WTC11 (cell line): Measurements from ENCODE around the gene MAPT. TPM values are rescaled to one million over a fixed set of nuclear protein-coding genes. Genes with fewer than 3 reads are reported as not detected.
"Not testable (repeated sequence)": the region's sequence is repeated elsewhere in the genome, so short reads cannot be mapped to it uniquely, and the experiment has no call there.

Experiments used
- ATAC-seq: fragments of 200-7000 bp; cut with Tn5 transposase; 2 replicates; pipeline ENCODE4 v1.10.0; 2021; ENCODE audit warnings: mild to moderate bottlenecking, moderate library complexity
- CTCF ChIA-PET: fragments of 300-600 bp; sonication (Branson Sonifier 250); formaldehyde crosslinking; loops from one replicate; lab custom pipeline; 2021; ENCODE audit warnings: antibody characterized with exemption; lab: Charles Lee
- POLR2A ChIA-PET: fragments of 350-600 bp; sonication (Branson Sonifier 250); formaldehyde crosslinking; loops from one replicate; lab custom pipeline; 2021; ENCODE audit warnings: antibody characterized with exemption; lab: Charles Lee
- DNase-seq: peaks from one replicate; pipeline ENCODE4 v3.0.0; 2021; ENCODE audit warnings: low spot score
- H3K27ac Mint-ChIP-seq: 2 replicates; pipeline ENCODE4 v1.8.0; 2021; ENCODE audit warnings: mixed read lengths
- H3K27me3 Mint-ChIP-seq: 2 replicates; pipeline ENCODE4 v1.8.0; 2021; ENCODE audit warnings: low read depth, mild to moderate bottlenecking, moderate library complexity, mixed read lengths
- H3K36me3 Mint-ChIP-seq: 2 replicates; pipeline ENCODE4 v1.8.0; 2021; ENCODE audit warnings: mixed read lengths
- H3K4me1 Mint-ChIP-seq: 2 replicates; pipeline ENCODE4 v1.8.0; 2022; ENCODE audit warnings: mixed read lengths
- H3K4me3 Mint-ChIP-seq: 2 replicates; pipeline ENCODE4 v1.8.0; 2021; ENCODE audit warnings: mild to moderate bottlenecking, moderate library complexity, mixed read lengths
- H3K9me3 Mint-ChIP-seq: 2 replicates; pipeline ENCODE4 v1.8.0; 2021; ENCODE audit warnings: mixed read lengths
- ATF1 ChIP-seq: sonication (generic); formaldehyde crosslinking; IDR thresholded peaks from 2 replicates; pipeline ENCODE4 v1.8.1; 2023; ENCODE audit warnings: mild to moderate bottlenecking, moderate library complexity, missing genetic modification reagents
- CDX4 ChIP-seq: fragments of 250-450 bp; sonication (Bioruptor Pico); IDR thresholded peaks from 2 replicates; pipeline ENCODE4 v1.9.0; 2021; ENCODE audit warnings: moderate library complexity, mild to moderate bottlenecking, inconsistent platforms, borderline replicate concordance
- CREB1 ChIP-seq: sonication (generic); formaldehyde crosslinking; IDR thresholded peaks from 2 replicates; pipeline ENCODE4 v1.8.0; 2023; ENCODE audit warnings: mild to moderate bottlenecking, missing genetic modification reagents
- CTCF ChIP-seq: fragments of 200-600 bp; IDR thresholded peaks from 2 replicates; pipeline ENCODE4 v1.8.0; 2022; ENCODE audit warnings: antibody characterized with exemption
- ETV6 ChIP-seq: sonication (generic); formaldehyde crosslinking; IDR thresholded peaks from 2 replicates; pipeline ENCODE4 v1.8.1; 2022; ENCODE audit warnings: mild to moderate bottlenecking, missing genetic modification reagents
- GABPB1 ChIP-seq: sonication (generic); formaldehyde crosslinking; IDR thresholded peaks from 2 replicates; pipeline ENCODE4 v1.8.1; 2023; ENCODE audit warnings: mild to moderate bottlenecking, missing genetic modification reagents
- GRHL2 ChIP-seq: fragments of 250-450 bp; sonication (Bioruptor Pico); IDR thresholded peaks from 2 replicates; pipeline ENCODE4 v1.8.0; 2022; ENCODE audit warnings: mild to moderate bottlenecking, moderate library complexity; ENCODE audit not compliant: insufficient replicate concordance, severe bottlenecking
- IRF2 ChIP-seq: sonication (generic); formaldehyde crosslinking; IDR thresholded peaks from 2 replicates; pipeline ENCODE4 v1.8.0; 2022; ENCODE audit warnings: low read depth, missing genetic modification reagents, borderline replicate concordance
- JAZF1 ChIP-seq: fragments of 250-450 bp; sonication (Bioruptor Pico); IDR thresholded peaks from 2 replicates; pipeline ENCODE4 v1.9.0; 2021; ENCODE audit warnings: moderate library complexity, mild to moderate bottlenecking, inconsistent platforms
- MXD4 ChIP-seq: fragments of 250-450 bp; sonication (Bioruptor Pico); IDR thresholded peaks from 2 replicates; pipeline ENCODE4 v1.8.0; 2021; ENCODE audit warnings: mild to moderate bottlenecking, moderate library complexity, borderline replicate concordance
- NFE2L1 ChIP-seq: sonication (generic); formaldehyde crosslinking; IDR thresholded peaks from 2 replicates; pipeline ENCODE4 v1.8.1; 2023; ENCODE audit warnings: missing genetic modification reagents
- PRDM15 ChIP-seq: sonication (generic); formaldehyde crosslinking; IDR thresholded peaks from 2 replicates; pipeline ENCODE4 v1.8.0; 2022; ENCODE audit warnings: missing genetic modification reagents
- STAT6 ChIP-seq: sonication (generic); formaldehyde crosslinking; conservative IDR thresholded peaks from 2 replicates; pipeline ENCODE4 v1.8.1; 2023; ENCODE audit warnings: mild to moderate bottlenecking, low read depth, missing genetic modification reagents, moderate library complexity
- ZNF263 ChIP-seq: sonication (generic); formaldehyde crosslinking; IDR thresholded peaks from 2 replicates; pipeline ENCODE4 v1.8.1; 2022; ENCODE audit warnings: low read depth, mild to moderate bottlenecking, moderate library complexity, missing genetic modification reagents
- ZNF423 ChIP-seq: fragments of 250-450 bp; sonication (Bioruptor Pico); IDR thresholded peaks from 2 replicates; pipeline ENCODE4 v2.1.2; 2022; ENCODE audit warnings: mild to moderate bottlenecking, moderate library complexity
- total RNA-seq: library from RNA; stranded (reverse); gene quantifications from 3 replicates; pipeline ENCODE4 v1.2.3, GENCODE V29; 2021
- TF ChIP-seq, protein P1 (sequence below): sonication (generic); formaldehyde crosslinking; IDR thresholded peaks from 2 replicates; pipeline ENCODE4 v1.8.1; 2022; ENCODE audit warnings: missing genetic modification reagents, borderline replicate concordance
- TF ChIP-seq, protein P2 (sequence below): sonication (generic); formaldehyde crosslinking; IDR thresholded peaks from 2 replicates; pipeline ENCODE4 v1.8.1; 2023; ENCODE audit warnings: mild to moderate bottlenecking, moderate library complexity, missing genetic modification reagents
- TF ChIP-seq, protein P3 (sequence below): sonication (generic); formaldehyde crosslinking; IDR thresholded peaks from 2 replicates; pipeline ENCODE4 v1.8.0; 2022; ENCODE audit warnings: mild to moderate bottlenecking, missing genetic modification reagents

MAPT gene
- total RNA-seq, 1 experiment from 2014 or later: 2.2 TPM

GRCh38 chr17:45910667-45911066, 16.3 kb downstream of the MAPT start:
- DNase-seq (no peak), ATAC-seq (no peak)
- H3K27me3 Mint-ChIP-seq: peaks cover 11% of the 10 kb centered on the region

GRCh38 chr17:45912319-45912718, 18.0 kb downstream of the MAPT start:
- H3K9me3 Mint-ChIP-seq: peaks cover 16% of the 10 kb centered on the region
- TF ChIP-seq STAT6 (CRISPR knock-in tag) (no peak), GABPB1 (no peak), JAZF1 (CRISPR knock-in tag) (no peak), ZNF423 (CRISPR knock-in tag) (no peak), NFE2L1 (CRISPR knock-in tag) (no peak), PRDM15 (no peak), MXD4 (CRISPR knock-in tag) (no peak), CDX4 (no peak), CREB1 (CRISPR knock-in tag) (no peak), CTCF (no peak), IRF2 (no peak), ZNF263 (CRISPR knock-in tag) (no peak), GRHL2 (CRISPR knock-in tag) (no peak), ETV6 (no peak)
- TF ChIP-seq, protein P1, sequence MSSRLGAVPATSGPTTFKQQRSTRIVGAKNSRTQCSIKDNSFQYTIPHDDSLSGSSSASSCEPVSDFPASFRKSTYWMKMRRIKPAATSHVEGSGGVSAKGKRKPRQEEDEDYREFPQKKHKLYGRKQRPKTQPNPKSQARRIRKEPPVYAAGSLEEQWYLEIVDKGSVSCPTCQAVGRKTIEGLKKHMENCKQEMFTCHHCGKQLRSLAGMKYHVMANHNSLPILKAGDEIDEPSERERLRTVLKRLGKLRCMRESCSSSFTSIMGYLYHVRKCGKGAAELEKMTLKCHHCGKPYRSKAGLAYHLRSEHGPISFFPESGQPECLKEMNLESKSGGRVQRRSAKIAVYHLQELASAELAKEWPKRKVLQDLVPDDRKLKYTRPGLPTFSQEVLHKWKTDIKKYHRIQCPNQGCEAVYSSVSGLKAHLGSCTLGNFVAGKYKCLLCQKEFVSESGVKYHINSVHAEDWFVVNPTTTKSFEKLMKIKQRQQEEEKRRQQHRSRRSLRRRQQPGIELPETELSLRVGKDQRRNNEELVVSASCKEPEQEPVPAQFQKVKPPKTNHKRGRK (CRISPR knock-in tag): no peak
- TF ChIP-seq, protein P2, sequence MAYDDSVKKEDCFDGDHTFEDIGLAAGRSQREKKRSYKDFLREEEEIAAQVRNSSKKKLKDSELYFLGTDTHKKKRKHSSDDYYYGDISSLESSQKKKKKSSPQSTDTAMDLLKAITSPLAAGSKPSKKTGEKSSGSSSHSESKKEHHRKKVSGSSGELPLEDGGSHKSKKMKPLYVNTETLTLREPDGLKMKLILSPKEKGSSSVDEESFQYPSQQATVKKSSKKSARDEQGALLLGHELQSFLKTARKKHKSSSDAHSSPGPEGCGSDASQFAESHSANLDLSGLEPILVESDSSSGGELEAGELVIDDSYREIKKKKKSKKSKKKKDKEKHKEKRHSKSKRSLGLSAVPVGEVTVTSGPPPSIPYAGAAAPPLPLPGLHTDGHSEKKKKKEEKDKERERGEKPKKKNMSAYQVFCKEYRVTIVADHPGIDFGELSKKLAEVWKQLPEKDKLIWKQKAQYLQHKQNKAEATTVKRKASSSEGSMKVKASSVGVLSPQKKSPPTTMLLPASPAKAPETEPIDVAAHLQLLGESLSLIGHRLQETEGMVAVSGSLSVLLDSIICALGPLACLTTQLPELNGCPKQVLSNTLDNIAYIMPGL (CRISPR knock-in tag): no peak
- TF ChIP-seq, protein P3, sequence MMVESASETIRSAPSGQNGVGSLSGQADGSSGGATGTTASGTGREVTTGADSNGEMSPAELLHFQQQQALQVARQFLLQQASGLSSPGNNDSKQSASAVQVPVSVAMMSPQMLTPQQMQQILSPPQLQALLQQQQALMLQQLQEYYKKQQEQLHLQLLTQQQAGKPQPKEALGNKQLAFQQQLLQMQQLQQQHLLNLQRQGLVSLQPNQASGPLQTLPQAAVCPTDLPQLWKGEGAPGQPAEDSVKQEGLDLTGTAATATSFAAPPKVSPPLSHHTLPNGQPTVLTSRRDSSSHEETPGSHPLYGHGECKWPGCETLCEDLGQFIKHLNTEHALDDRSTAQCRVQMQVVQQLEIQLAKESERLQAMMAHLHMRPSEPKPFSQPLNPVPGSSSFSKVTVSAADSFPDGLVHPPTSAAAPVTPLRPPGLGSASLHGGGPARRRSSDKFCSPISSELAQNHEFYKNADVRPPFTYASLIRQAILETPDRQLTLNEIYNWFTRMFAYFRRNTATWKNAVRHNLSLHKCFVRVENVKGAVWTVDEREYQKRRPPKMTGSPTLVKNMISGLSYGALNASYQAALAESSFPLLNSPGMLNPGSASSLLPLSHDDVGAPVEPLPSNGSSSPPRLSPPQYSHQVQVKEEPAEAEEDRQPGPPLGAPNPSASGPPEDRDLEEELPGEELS (CRISPR knock-in tag): no peak
- no peak overlapping the region for H3K27ac Mint-ChIP-seq
- no peak overlapping the region for H3K4me3 Mint-ChIP-seq
- ATAC-seq (no peak), DNase-seq (no peak)
- peaks cover 11% of the 10 kb centered on the region for H3K36me3 Mint-ChIP-seq
- ChIA-PET POLR2A (no interaction called here), CTCF (no interaction called here)
- peaks cover 11% of the 10 kb centered on the region for H3K4me1 Mint-ChIP-seq
- H3K27me3 Mint-ChIP-seq: peaks cover 7% of the 10 kb centered on the region

More at GRCh38 chr17:45910667-45911066, 16.3 kb downstream of the MAPT start:
- Mint-ChIP-seq H3K27ac (no peak overlapping the region), H3K9me3 (peaks cover 16% of the 10 kb centered on the region), H3K36me3 (peaks cover 11% of the 10 kb centered on the region), H3K4me3 (no peak overlapping the region), H3K4me1 (peaks cover 12% of the 10 kb centered on the region)
- ChIA-PET CTCF (no interaction called here), POLR2A (no interaction called here)
- TF ChIP-seq ATF1 (CRISPR knock-in tag): no peak
- TF ChIP-seq NFE2L1 (CRISPR knock-in tag): no peak
- TF ChIP-seq, all 79 proteins: peak for 0

DNA sequence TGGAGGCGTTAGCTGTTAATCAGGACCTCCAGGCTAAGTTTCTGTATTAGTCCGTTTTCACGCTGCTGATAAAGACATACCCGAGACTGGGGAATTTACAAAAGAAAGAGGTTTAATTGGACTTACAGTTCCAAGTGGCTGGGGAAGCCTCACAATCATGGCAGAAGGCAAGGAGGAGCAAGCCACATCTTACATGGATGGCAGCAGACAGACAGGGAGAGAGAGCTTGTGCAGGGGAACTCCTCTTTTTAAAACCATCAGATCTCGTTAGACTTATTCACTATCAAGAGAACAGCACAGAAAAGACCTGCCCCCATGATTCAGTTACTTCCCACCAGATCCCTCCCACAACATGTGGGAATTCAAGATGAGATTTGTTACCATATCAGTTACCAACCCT, 18.7 kb downstream of the MAPT start:
- H3K27ac Mint-ChIP-seq, H3K4me1 Mint-ChIP-seq, DNase-seq, H3K27me3 Mint-ChIP-seq, ATAC-seq, POLR2A ChIA-PET, H3K4me3 Mint-ChIP-seq: not testable (repeated sequence)
- peaks cover 11% of the 10 kb centered on the region for H3K36me3 Mint-ChIP-seq
- CTCF ChIA-PET: interaction anchor here (1.4 kb wide), 1 partner anchor 59 kb away, joined by 8 read pairs; no protein-coding TSS in a partner anchor
- H3K9me3 Mint-ChIP-seq: peaks cover 16% of the 10 kb centered on the region
